B cell (primary cell): ENCODE measurements around the gene SCO2. TPM values are rescaled to one million over a fixed set of nuclear protein-coding genes. Genes with fewer than 3 reads are reported as not detected.

Experiments
- ATAC-seq: fragments of 200-7000 bp; cut with Tn5 transposase; one replicate; pipeline ENCODE4 v1.10.0; 2021; ENCODE audit warnings: low read depth, mild to moderate bottlenecking, moderate number of reproducible peaks, moderate library complexity
- CTCF ChIA-PET: fragments of 350-600 bp; sonication (Branson Sonifier 250); formaldehyde crosslinking; loops from one replicate; lab custom pipeline; 2021; ENCODE audit warnings: antibody characterized with exemption, inconsistent platforms; lab: Charles Lee
- POLR2A ChIA-PET: fragments of 350-600 bp; sonication (Branson Sonifier 250); formaldehyde crosslinking; loops from one replicate; lab custom pipeline; 2021; ENCODE audit warnings: antibody characterized with exemption; lab: Charles Lee
- DNase-seq: peaks from one replicate; pipeline ENCODE4 v3.0.0; 2013
- H2AFZ ChIP-seq: 2 replicates; pipeline ENCODE4 v1.6.1; 2012; ENCODE audit warnings: mild to moderate bottlenecking, low read depth, low read length; ENCODE audit not compliant: insufficient read depth, poor library complexity, severe bottlenecking
- H3K27ac ChIP-seq, 2 donors: 1 replicate in 1 of 2; 2 replicates in 1 of 2; pipeline ENCODE4 v1.5.1; 2012 to 2013; ENCODE audit warnings: low read length in 2 of 2, mild to moderate bottlenecking in 2 of 2, moderate library complexity in 1 of 2
- H3K27me3 ChIP-seq, 4 experiments: fragments of 200-600 bp in 1 of 4; sonication (generic) in 1 of 4; replicated peaks in 1 of 4; 1 replicate in 2 of 4; 2 replicates in 2 of 4; pipeline versions ENCODE4 v1.6.1 to v1.7.0; 2013 to 2016; ENCODE audit warnings: low read length in 3 of 4, mild to moderate bottlenecking in 2 of 4, mixed read lengths in 1 of 4, moderate library complexity in 1 of 4; ENCODE audit not compliant: insufficient read depth in 4 of 4, control insufficient read depth in 3 of 4; ENCODE audit errors: control extremely low read depth in 1 of 4
- H3K36me3 ChIP-seq, 2 experiments: replicated peaks in 1 of 2; 1 replicate in 1 of 2; 2 replicates in 1 of 2; pipeline versions ENCODE4 v1.6.1 to v1.7.1; 2013; ENCODE audit warnings: low read length in 1 of 2; ENCODE audit not compliant: insufficient read depth in 2 of 2, control insufficient read depth in 1 of 2; ENCODE audit errors: control extremely low read depth in 1 of 2, extremely low read depth in 1 of 2
- H3K4me1 ChIP-seq, 2 donors: fragments of 200-600 bp in 1 of 2; sonication (generic) in 1 of 2; 1 replicate in 1 of 2; 2 replicates in 1 of 2; pipeline versions ENCODE4 v1.5.1 to v1.6.1; 2013 to 2017; ENCODE audit warnings: low read length in 2 of 2; ENCODE audit not compliant: control insufficient read depth in 2 of 2, insufficient read depth in 2 of 2
- H3K4me2 ChIP-seq: replicated peaks from 2 replicates; pipeline ENCODE3; 2012; ENCODE audit warnings: mild to moderate bottlenecking, low read depth, low read length; ENCODE audit not compliant: poor library complexity, severe bottlenecking
- H3K4me3 ChIP-seq, 5 experiments: fragments of 200-600 bp in 1 of 5; sonication (generic) in 1 of 5; 1 replicate in 3 of 5; 2 replicates in 2 of 5; pipeline versions ENCODE4 v1.5.1 to v1.7.0; 2011 to 2016; ENCODE audit warnings: low read length in 4 of 5, mild to moderate bottlenecking in 4 of 5, low read depth in 2 of 5, control low read depth in 1 of 5, moderate library complexity in 1 of 5; ENCODE audit not compliant: insufficient read depth in 1 of 5; ENCODE audit errors: control extremely low read depth in 1 of 5, extremely low read depth in 1 of 5
- H3K79me2 ChIP-seq: fragments of 200-600 bp; sonication (generic); one replicate; pipeline ENCODE4 v1.6.0; 2016; ENCODE audit warnings: low read length; ENCODE audit not compliant: control insufficient read depth, insufficient read depth
- H3K9ac ChIP-seq: fragments of 200-600 bp; sonication (generic); 2 replicates; pipeline ENCODE4 v1.6.1; 2017; ENCODE audit warnings: mild to moderate bottlenecking, low read length, moderate library complexity
- H3K9me3 ChIP-seq, 3 donors: one replicate each; pipeline versions ENCODE4 v1.6.1 to v1.7.1; 2013; ENCODE audit warnings: low read length in 2 of 3; ENCODE audit not compliant: control insufficient read depth in 2 of 3, insufficient read depth in 1 of 3; ENCODE audit errors: control extremely low read depth in 1 of 3
- H4K20me1 ChIP-seq: 2 replicates; pipeline ENCODE4 v1.6.0; 2012; ENCODE audit warnings: mild to moderate bottlenecking, low read length; ENCODE audit not compliant: insufficient read depth, control insufficient read depth, poor library complexity, severe bottlenecking
- H3K27ac Mint-ChIP-seq: one replicate; pipeline ENCODE4 v1.8.0; 2021; ENCODE audit warnings: mixed read lengths
- H3K27me3 Mint-ChIP-seq: one replicate; pipeline ENCODE4 v1.8.0; 2021; ENCODE audit warnings: mixed read lengths
- H3K4me1 Mint-ChIP-seq: one replicate; pipeline ENCODE4 v1.8.0; 2021; ENCODE audit warnings: mixed read lengths
- H3K4me3 Mint-ChIP-seq: one replicate; pipeline ENCODE4 v1.8.0; 2021; ENCODE audit warnings: mixed read lengths
- H3K9me3 Mint-ChIP-seq: one replicate; pipeline ENCODE4 v1.8.0; 2022; ENCODE audit warnings: mixed read lengths; ENCODE audit not compliant: insufficient read depth
- CTCF ChIP-seq: fragments of 200-600 bp; IDR thresholded peaks from one replicate; pipeline ENCODE4 v1.8.0; 2022; ENCODE audit warnings: antibody characterized with exemption, mild to moderate bottlenecking
- EZH2 ChIP-seq: IDR thresholded peaks from 2 replicates; pipeline ENCODE4 v1.6.1; 2012; ENCODE audit warnings: borderline replicate concordance, low read depth, mild to moderate bottlenecking, moderate library complexity, low read length; ENCODE audit not compliant: insufficient read depth, poor library complexity, severe bottlenecking
- WGBS: methylation state at CpG from one replicate; pipeline ENCODE4 v1.1.5; 2013; ENCODE audit warnings: missing lambda C conversion rate; ENCODE audit not compliant: insufficient coverage; 5-methylcytosine and 5-hydroxymethylcytosine counted together
- intact Hi-C: fragments of 100-400 bp; cut with micrococcal nuclease; formaldehyde crosslinking; loops from one replicate; pipeline ENCODE4 v1.10.0; 2022
- polyA plus RNA-seq: library from polyadenylated mRNA; depleted of rRNA; stranded (reverse); fragments of >200 nt; gene quantifications from 2 replicates; pipeline ENCODE4 v1.2.3, GENCODE V29; 2012
- total RNA-seq, 2 donors: library from RNA; stranded (reverse); fragments of 120-200 nt in 1 of 2; gene quantifications; 1 replicate in 1 of 2; 2 replicates in 1 of 2; pipeline versions ENCODE4 v1.2.3 to v1.2.4, GENCODE V29; 2013 to 2022

Gene SCO2
- total and polyA plus RNA-seq, 2 donors (not counting 1 experiment from before 2014, with no cell fraction given), result 1.1 to 14.2 TPM

- 89% methylated on average over 9 of the region's 10 CpGs for WGBS
Measured at GRCh38 chr22:50540381-50540780, 15.0 kb upstream of the SCO2 start.

More at GRCh38 chr22:50540381-50540780, 15.0 kb upstream of the SCO2 start:
- TF ChIP-seq EZH2 (no peak), CTCF (no peak)
- H3K4me3 Mint-ChIP-seq, result peak overlapping the region; percentile 83
- Histone ChIP-seq H3K27ac (peak overlapping the region; percentile 95 to 96), H3K4me3 (no peak overlapping the region), H2AFZ (no peak overlapping the region), H3K36me3 (no peaks in the 10 kb centered on the region), H3K27me3 (no peaks in the 10 kb centered on the region), H3K9ac (peak overlapping the region; percentile 69), H3K4me2 (peak overlapping the region; percentile 66), H3K79me2 (peaks cover 7% of the 10 kb centered on the region), H4K20me1 (no peaks in the 10 kb centered on the region), H3K9me3 (no peaks in the 10 kb centered on the region), H3K4me1 (peaks cover 46 to 73% of the 10 kb centered on the region in 2 donors)
- peak overlapping the region; percentile 93 for H3K27ac Mint-ChIP-seq
- H3K27me3 Mint-ChIP-seq, result no peaks in the 10 kb centered on the region
- peaks cover 54% of the 10 kb centered on the region for H3K4me1 Mint-ChIP-seq
- ChIA-PET POLR2A (interaction anchor here (1.1 to 4.6 kb wide), 10 partner anchors 8 to 349 kb away, joined by 3 to 104 read pairs (median 6); partner anchors contain the start of genes LMF2, SCO2, SYCE3 and TYMP), CTCF (interaction anchor here (0.6 to 6.0 kb wide), 12 partner anchors 8 to 90 kb away, joined by 3 to 81 read pairs (median 5); partner anchors contain the start of genes LMF2, NCAPH2, SCO2 and SYCE3)
- no peaks in the 10 kb centered on the region for H3K9me3 Mint-ChIP-seq
- intact Hi-C loops, result no loop called here
- ATAC-seq (no peak), DNase-seq (no peak)
